Neural cell (in vitro differentiated cells): ENCODE data around the gene CCNQ. TPM values are rescaled to one million over a fixed set of nuclear protein-coding genes. Genes with fewer than 3 reads are reported as not detected.

ENCODE experiments used
- H2AFZ ChIP-seq: fragments of 200-600, 300-800 bp; sonication (generic), shearing (Covaris generic); 2 replicates; pipeline ENCODE4 v1.6.0; 2014; ENCODE audit warnings: low read depth, mild to moderate bottlenecking, antibody characterized with exemption, low read length, moderate library complexity
- H3F3A ChIP-seq: fragments of 200-600 bp; shearing (Covaris generic); 2 replicates; pipeline ENCODE4 v1.6.1; 2016; ENCODE audit warnings: mild to moderate bottlenecking, moderate library complexity, mixed read lengths, antibody characterized with exemption, low read length; ENCODE audit not compliant: insufficient read depth, poor library complexity, severe bottlenecking
- H3K27ac ChIP-seq: fragments of 200-600, 300-800 bp; sonication (generic), shearing (Covaris generic); 2 replicates; pipeline ENCODE4 v1.5.1; 2014; ENCODE audit warnings: mild to moderate bottlenecking, low read length, moderate library complexity
- H3K27me3 ChIP-seq: fragments of 300-800, 200-600 bp; sonication (generic), shearing (Covaris generic); 2 replicates; pipeline ENCODE4 v1.6.0; 2014; ENCODE audit warnings: mild to moderate bottlenecking, low read depth, low read length, moderate library complexity; ENCODE audit not compliant: insufficient read depth
- H3K36me3 ChIP-seq: fragments of 300-800, 200-600 bp; sonication (generic), shearing (Covaris generic); 2 replicates; pipeline ENCODE4 v1.5.1; 2014; ENCODE audit warnings: mild to moderate bottlenecking, antibody characterized with exemption, low read length, moderate library complexity; ENCODE audit not compliant: insufficient read depth
- H3K4me2 ChIP-seq: fragments of 300-800, 200-600 bp; sonication (generic), shearing (Covaris generic); 2 replicates; pipeline ENCODE4 v1.6.0; 2014; ENCODE audit warnings: mild to moderate bottlenecking, low read length
- H3K4me3 ChIP-seq: fragments of 300-800, 200-600 bp; sonication (generic), shearing (Covaris generic); 2 replicates; pipeline ENCODE4 v1.5.1; 2014; ENCODE audit warnings: mild to moderate bottlenecking, low read length, moderate library complexity
- H3K79me2 ChIP-seq: fragments of 200-600 bp; shearing (Covaris generic); replicated peaks from 2 replicates; pipeline ENCODE4 v1.6.0; 2014; ENCODE audit warnings: mild to moderate bottlenecking, low read length, moderate library complexity; ENCODE audit not compliant: insufficient read depth
- H3K9ac ChIP-seq: fragments of 300-800, 200-600 bp; sonication (generic), shearing (Covaris generic); 2 replicates; pipeline ENCODE4 v1.6.1; 2016; ENCODE audit warnings: mild to moderate bottlenecking, low read length, mixed read lengths
- H3K9me2 ChIP-seq: fragments of 200-600 bp; shearing (Covaris generic); 2 replicates; pipeline ENCODE4 v1.6.1; 2016; ENCODE audit warnings: mild to moderate bottlenecking, low read length, mixed read lengths; ENCODE audit not compliant: insufficient read depth
- H3K9me3 ChIP-seq: fragments of 200-600, 300-800 bp; sonication (generic), shearing (Covaris generic); 2 replicates; pipeline ENCODE4 v1.6.1; 2016; ENCODE audit warnings: mild to moderate bottlenecking, mixed run types, low read length, moderate library complexity, mixed read lengths
- H4K20me1 ChIP-seq: fragments of 200-600 bp; shearing (Covaris generic); 2 replicates; pipeline ENCODE4 v1.6.1; 2016; ENCODE audit warnings: mild to moderate bottlenecking, mixed run types; ENCODE audit not compliant: insufficient read depth
- CTCF ChIP-seq: fragments of 450-650 bp; IDR thresholded peaks from 2 replicates; pipeline ENCODE4 v1.5.1; 2014; ENCODE audit warnings: antibody characterized with exemption, mild to moderate bottlenecking, moderate library complexity; ENCODE audit not compliant: poor library complexity, severe bottlenecking
- EP300 ChIP-seq: fragments of 450-650 bp; conservative IDR thresholded peaks from 2 replicates; pipeline ENCODE4 v1.6.1; 2014; ENCODE audit warnings: antibody characterized with exemption, mild to moderate bottlenecking, moderate library complexity; ENCODE audit not compliant: poor library complexity, severe bottlenecking
- EZH2 ChIP-seq: fragments of 200-600, 300-800 bp; shearing (Covaris generic), sonication (generic); IDR thresholded peaks from 2 replicates; pipeline ENCODE4 v1.6.1; 2014; ENCODE audit warnings: antibody characterized with exemption, low read length, borderline replicate concordance, mild to moderate bottlenecking; ENCODE audit not compliant: insufficient read depth, poor library complexity, severe bottlenecking
- MXI1 ChIP-seq: fragments of 450-650 bp; conservative IDR thresholded peaks from 2 replicates; pipeline ENCODE4 v1.6.1; 2014; ENCODE audit warnings: antibody characterized with exemption, mild to moderate bottlenecking; ENCODE audit not compliant: poor library complexity, severe bottlenecking
- POLR2AphosphoS5 ChIP-seq: IDR thresholded peaks from 2 replicates; pipeline ENCODE4 v1.6.1; 2012
- RAD21 ChIP-seq: fragments of 450-650 bp; conservative IDR thresholded peaks from 2 replicates; pipeline ENCODE4 v1.6.1; 2014; ENCODE audit warnings: antibody characterized with exemption, mild to moderate bottlenecking, moderate library complexity
- REST ChIP-seq: IDR thresholded peaks from 2 replicates; pipeline ENCODE4 v1.6.1; 2012; ENCODE audit warnings: borderline replicate concordance
- SMC3 ChIP-seq: fragments of 450-650 bp; conservative IDR thresholded peaks from 2 replicates; pipeline ENCODE4 v1.6.1; 2014; ENCODE audit warnings: antibody characterized with exemption, mild to moderate bottlenecking, moderate library complexity; ENCODE audit not compliant: poor library complexity
- TAF1 ChIP-seq: IDR thresholded peaks from 2 replicates; pipeline ENCODE4 v1.6.1; 2012; ENCODE audit warnings: low read depth
- polyA plus RNA-seq: library from polyadenylated mRNA; depleted of rRNA; stranded (reverse); fragments of >200 nt; gene quantifications from 2 replicates; pipeline ENCODE4 v1.2.3, GENCODE V29; 2014

CCNQ gene
- polyA plus RNA-seq, 1 donor from 2014 or later = 61.2 TPM

GRCh38 chrX:153549807-153550206 lies 49.1 kb downstream of the CCNQ start:
- Histone ChIP-seq H3K27ac (no peak overlapping the region), H3K9ac (no peak overlapping the region), H3F3A (no peaks in the 10 kb centered on the region), H3K4me2 (no peak overlapping the region), H2AFZ (no peak overlapping the region), H3K79me2 (no peaks in the 10 kb centered on the region), H3K9me2 (no peaks in the 10 kb centered on the region), H3K4me3 (no peak overlapping the region), H3K9me3 (no peaks in the 10 kb centered on the region), H4K20me1 (no peaks in the 10 kb centered on the region), H3K27me3 (no peaks in the 10 kb centered on the region), H3K36me3 (no peaks in the 10 kb centered on the region)
- no peak for TF ChIP-seq EZH2
- TF ChIP-seq POLR2AphosphoS5 = no peak
- TF ChIP-seq RAD21 = no peak
- no peak for TF ChIP-seq TAF1
- TF ChIP-seq CTCF = no peak
- TF ChIP-seq EP300 = no peak
- TF ChIP-seq MXI1 = no peak
- TF ChIP-seq SMC3 = no peak
- TF ChIP-seq REST = no peak

GRCh38 chrX:153549231-153549630 lies 49.7 kb downstream of the CCNQ start:
- no peak overlapping the region for H2AFZ ChIP-seq
- no peaks in the 10 kb centered on the region for H3F3A ChIP-seq
- no peak overlapping the region for H3K4me2 ChIP-seq
- H3K36me3 ChIP-seq = no peaks in the 10 kb centered on the region
- no peaks in the 10 kb centered on the region for H3K27me3 ChIP-seq
- no peak for TF ChIP-seq EP300
- TF ChIP-seq REST = no peak
- TF ChIP-seq TAF1 = no peak
- no peak for TF ChIP-seq MXI1
- TF ChIP-seq EZH2 = no peak
- no peak for TF ChIP-seq SMC3
- no peak for TF ChIP-seq CTCF
- no peak for TF ChIP-seq POLR2AphosphoS5
- TF ChIP-seq RAD21 = no peak
- no peaks in the 10 kb centered on the region for H3K79me2 ChIP-seq
- no peak overlapping the region for H3K27ac ChIP-seq
- no peak overlapping the region for H3K4me3 ChIP-seq
- H4K20me1 ChIP-seq = no peaks in the 10 kb centered on the region
- no peak overlapping the region for H3K9ac ChIP-seq
- no peaks in the 10 kb centered on the region for H3K9me3 ChIP-seq
- H3K9me2 ChIP-seq = no peaks in the 10 kb centered on the region
